Activated T-cell treated with anti-CD3 and anti-CD28 coated beads for 1 hour (primary cell): ENCODE data around the gene PDGFRA.
"Not testable (repeated sequence)": the region's sequence is repeated elsewhere in the genome, so short reads cannot be mapped to it uniquely, and the experiment has no call there.

Experiments used
- DNase-seq: peaks from one replicate; pipeline ENCODE4 v3.0.0-alpha.2; 2020; ENCODE audit warnings: low read depth

The PDGFRA gene

DNA sequence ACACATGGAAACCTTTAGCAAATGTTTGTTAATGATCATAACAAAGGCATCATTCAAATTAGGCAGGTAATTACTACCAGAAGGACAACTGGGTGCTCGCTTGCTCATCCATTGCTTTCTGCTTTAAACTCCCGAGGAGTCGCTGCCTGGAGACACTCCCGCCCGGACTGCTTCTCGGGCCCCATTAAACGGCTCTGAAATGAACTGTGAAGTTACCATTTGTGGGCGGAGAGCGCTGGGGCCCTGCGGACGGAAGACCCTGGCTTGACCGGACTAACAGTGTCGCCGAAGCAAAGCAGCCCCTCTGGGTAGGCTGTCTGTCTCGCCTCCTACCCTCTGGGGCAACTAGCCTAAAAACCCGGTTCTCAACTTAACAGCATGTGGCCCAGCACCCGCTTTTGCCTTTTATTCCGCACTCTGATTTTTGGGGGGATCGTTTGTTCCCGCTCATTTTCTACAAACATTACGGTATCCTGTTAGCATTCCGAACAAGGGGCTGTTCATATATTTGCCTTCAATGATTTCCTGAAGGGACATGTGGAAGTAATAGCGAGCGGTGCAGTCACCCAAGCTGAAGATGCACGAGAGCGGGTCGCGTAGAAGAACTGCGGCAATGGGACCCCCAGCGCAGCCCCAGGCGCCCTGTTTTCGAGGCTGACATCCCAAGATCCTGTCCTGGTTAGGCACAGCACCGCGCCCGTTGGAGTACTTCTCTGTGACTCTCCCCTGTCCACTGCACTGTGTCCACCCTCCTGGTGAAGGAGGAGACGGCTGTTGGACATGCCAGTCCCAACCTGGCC lies 1.6 kb upstream of the PDGFRA start:
- DNase-seq, result no peak

GRCh38 chr4:54228056-54228527 lies 1.0 kb upstream of the PDGFRA start:
- DNase-seq, result no peak

- DNase-seq, result no peak
Observed at GRCh38 chr4:54228546-54228945, 547 bp upstream of the PDGFRA start.

DNA sequence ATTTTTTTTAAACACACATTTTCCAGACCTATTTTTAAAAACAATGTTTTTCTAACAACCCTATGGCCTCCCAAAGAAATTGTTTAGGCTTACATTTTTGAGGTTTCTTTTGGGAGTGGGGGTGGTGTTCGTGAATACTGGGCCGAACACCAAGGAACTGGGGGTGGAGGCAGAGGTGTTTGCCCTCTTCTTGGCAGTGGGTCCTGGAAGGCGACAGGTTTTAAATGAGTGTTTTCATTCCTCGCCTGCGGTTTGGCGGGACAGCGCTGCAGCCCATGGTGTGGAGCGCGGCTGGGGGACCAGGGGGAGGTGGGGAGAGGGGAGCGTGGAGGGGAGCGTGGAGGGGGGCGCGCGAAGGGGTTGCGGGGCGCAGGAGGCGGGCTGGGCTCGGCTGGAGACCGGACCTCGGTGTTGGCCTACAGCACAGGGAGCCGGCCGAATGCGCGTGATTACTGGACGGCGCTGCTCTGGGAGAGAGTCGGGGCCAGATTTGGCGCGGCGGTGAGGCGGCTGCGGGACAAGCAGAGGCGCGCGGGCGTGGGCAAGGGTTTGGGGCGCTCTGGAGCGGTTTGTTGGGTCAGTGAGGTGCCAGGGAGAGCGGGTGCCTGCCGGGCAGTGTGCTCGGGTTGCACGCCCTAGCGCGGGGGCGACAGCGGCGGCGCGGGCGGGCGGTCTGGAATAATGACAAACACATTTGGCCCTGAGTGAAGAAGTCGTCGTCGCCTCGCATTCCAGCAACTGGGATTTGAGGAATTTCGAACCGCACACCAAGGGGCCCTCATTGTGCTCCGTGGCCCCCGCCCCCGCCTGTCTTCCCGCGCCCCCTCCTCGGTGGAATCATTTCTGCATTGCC lies 764 bp downstream of the PDGFRA start:
- no peak for DNase-seq

DNA sequence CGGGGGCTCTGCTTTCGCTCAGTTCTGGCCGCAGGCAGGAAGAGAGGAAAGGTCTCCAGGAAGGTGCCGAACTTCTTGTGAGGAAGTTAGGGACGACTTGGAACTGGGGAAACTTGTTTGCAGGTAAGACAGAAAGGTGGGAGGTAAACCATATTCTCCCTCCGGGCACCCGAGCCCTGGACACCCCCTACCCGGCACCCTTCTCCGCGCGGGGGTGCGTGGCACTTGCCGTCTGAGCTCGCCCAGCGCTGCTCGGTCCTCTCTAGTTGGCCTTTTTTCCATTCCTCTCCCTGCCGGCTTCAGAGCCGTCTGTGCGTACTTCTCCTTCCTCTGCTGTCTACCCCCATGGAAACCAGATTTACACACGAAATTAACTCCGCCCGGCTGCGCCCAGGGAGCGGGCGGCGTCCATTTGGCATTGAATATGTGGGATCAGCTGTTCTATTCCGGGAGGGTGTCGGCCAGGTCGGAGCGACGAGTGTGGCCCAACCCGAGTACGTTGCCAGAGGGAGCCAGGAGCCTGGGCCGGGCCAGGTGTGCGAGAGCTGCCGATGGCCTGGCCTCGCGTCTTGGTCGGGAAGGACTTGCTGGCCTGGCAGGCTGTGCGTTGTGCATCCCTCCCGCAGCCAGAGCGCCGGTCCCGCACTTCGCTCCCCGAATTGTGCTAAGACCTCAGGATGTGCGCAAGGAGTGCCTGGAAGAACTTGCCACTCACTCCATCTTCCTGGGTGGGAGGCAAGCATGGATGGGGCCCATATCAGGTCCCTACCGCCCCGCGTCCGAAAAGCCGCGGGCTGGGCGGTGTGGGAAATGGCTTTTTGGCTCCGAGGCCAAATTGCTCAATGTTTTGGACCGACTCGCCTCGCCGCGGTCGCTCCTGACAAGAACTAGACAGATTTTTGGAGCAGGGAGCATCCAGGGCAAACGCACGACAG lies 1.7 kb downstream of the PDGFRA start:
- DNase-seq, result no peak

GRCh38 chr4:54231419-54231767 lies 2.3 kb downstream of the PDGFRA start:
- DNase-seq, result no peak

GRCh38 chr4:54231768-54232688 lies 2.9 kb downstream of the PDGFRA start:
- no peak for DNase-seq

DNA sequence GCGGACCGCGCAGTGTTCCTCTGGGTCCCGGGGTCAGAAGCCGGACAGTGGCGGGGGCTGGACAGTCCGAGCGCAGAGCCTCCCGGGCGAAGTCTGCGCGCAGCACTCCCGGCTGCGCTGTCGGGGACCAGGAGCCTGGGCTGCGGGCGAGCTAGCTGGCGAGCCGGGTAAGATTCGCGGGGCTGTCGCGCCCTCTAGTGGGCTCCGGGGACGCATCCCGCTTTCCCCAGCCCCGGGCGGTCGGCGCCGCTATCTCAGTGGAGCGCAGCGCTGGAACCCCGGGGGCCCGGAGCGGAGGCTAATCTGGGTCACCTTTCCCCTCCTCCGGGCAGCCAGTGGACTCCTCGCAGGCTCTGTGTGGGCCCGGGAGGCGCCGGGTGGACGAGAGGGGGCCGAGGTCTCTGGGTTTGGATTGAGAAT lies 4.2 kb downstream of the PDGFRA start:
- DNase-seq, result peak; percentile 53

GRCh38 chr4:54233697-54234496 lies 4.8 kb downstream of the PDGFRA start:
- peak; percentile 53 for DNase-seq

DNA sequence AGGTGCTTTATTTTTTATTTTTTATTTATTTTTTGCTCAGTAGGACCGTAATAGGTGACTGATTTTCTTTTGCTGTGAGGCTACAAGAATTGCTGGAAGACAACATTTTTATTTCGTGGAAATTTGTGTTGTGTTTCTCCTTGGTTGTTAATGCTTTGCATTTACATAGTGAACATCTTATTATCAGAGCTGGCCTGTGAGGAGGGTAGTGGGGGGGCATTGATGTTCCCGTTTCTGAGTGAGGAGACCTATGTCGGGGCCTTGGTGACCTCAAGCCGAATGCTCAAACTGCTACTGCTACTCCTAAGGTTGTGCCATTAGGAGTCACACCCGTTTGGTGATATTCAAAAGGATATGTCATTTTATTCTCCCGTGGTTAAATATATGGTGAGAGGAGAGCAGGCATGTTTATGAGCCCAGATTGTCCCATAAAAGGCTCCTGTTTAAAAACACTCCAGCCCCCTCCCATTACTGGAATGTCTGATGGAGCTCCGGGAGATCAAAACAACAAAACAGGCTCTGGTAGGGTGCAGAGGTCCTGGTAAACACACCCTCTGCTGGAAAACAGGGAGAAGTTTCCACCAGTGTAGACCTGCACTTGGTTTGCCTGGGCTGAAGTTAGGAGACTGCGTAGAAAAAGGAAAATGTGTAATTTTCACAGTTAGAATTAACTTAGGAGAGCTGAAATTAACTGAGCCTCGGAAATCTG lies 5.6 kb downstream of the PDGFRA start:
- no peak for DNase-seq

- not testable (repeated sequence) for DNase-seq
Observed at GRCh38 chr4:54236316-54236715, 7.2 kb downstream of the PDGFRA start.

- DNase-seq, result no peak
Observed at GRCh38 chr4:54237770-54238169, 8.7 kb downstream of the PDGFRA start.

- no peak for DNase-seq
Observed at GRCh38 chr4:54238389-54238788, 9.3 kb downstream of the PDGFRA start.

- not testable (repeated sequence) for DNase-seq
Observed at GRCh38 chr4:54241268-54241823, 12.3 kb downstream of the PDGFRA start.

DNA sequence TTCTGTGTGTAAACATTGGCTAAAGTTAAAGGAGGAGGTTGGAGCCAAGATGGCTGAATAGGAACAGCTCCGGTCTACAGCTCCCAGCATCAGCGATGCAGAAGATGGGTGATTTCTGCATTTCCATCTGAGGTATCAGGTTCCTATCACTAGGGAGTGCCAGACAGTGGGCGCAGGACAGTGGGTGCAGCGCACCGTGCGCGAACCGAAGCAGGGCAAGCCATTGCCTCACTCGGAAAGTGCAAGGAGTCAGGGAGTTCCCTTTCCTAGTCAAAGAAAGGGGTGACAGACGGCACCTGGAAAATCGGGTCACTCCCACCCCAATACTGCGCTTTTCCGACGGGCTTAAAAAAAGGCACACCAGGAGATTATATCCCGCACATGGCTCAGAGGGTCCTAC lies 14.4 kb downstream of the PDGFRA start:
- DNase-seq, result not testable (repeated sequence)

- DNase-seq, result not testable (repeated sequence)
Observed at GRCh38 chr4:54252312-54252711, 23.2 kb downstream of the PDGFRA start.

GRCh38 chr4:54254116-54254914 lies 25.2 kb downstream of the PDGFRA start:
- no peak for DNase-seq

DNA sequence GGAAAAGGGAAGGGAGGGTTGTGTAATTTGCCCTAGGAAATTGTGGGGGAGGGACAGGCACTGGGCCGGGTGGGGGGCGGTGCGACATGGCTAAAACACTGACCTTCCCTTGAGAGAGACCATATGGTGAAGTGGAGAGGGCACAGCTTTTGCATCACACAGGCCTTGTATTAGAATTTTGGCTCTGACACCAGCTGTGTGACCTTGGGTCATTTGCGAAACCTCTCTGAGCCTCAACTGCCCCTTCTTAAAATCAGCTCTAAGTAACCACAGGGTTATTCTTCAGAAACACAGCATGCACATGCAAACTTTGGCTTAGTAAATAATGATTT lies 25.8 kb downstream of the PDGFRA start:
- DNase-seq, result no peak
